ENCODE results near the gene ABI3BP. TPM values are rescaled to one million over a fixed set of nuclear protein-coding genes. Genes with fewer than 3 reads are reported as not detected.
A peak's percentile ranks its signal among the peaks of the same experiment; 100 is the strongest.

ABI3BP gene
- total and polyA plus RNA-seq, 2 experiments from 2014 or later: 6.8 to 30.3 TPM

- Histone ChIP-seq H3K4me3 (no peak overlapping the region), H2AFZ (no peak overlapping the region), H3K9me2 (ENCODE audit: insufficient read depth) (no peaks in the 10 kb centered on the region), H3K9me3 (ENCODE audit: low read depth) (no peaks in the 10 kb centered on the region), H3K36me3 (ENCODE audit: low read depth) (no peaks in the 10 kb centered on the region), H3F3A (ENCODE audit: insufficient read depth) (peaks cover 25% of the 10 kb centered on the region), H3K9ac (no peak overlapping the region), H3K79me2 (ENCODE audit: insufficient read depth) (no peaks in the 10 kb centered on the region), H3K4me2 (ENCODE audit: unreplicated experiment) (no peak overlapping the region), H3K27me3 (replicated peaks; ENCODE audit: insufficient read depth) (no peaks in the 10 kb centered on the region), H3K4me1 (ENCODE audit: insufficient read depth) (peaks cover 24% of the 10 kb centered on the region), H4K20me1 (ENCODE audit: insufficient read depth) (no peaks in the 10 kb centered on the region), H3K27ac (no peak overlapping the region)
- WGBS, 2 experiments (ENCODE audit: low coverage in 1 of 2, low lambda C conversion rate in 2 of 2, missing lambda C conversion rate in 2 of 2): 95 to 99% methylated on average over 4 of the region's 4 CpGs
- in situ Hi-C loops (cut with MboI): no loop called here
- no peak for DNase-seq
- no peak for TF ChIP-seq EZH2phosphoT487 (IDR thresholded peaks at IDR 0.05; ENCODE audit: insufficient read depth, low read depth)
- TF ChIP-seq EZH2 (IDR thresholded peaks at IDR 0.05; ENCODE audit: insufficient read depth, poor library complexity, severe bottlenecking): no peak
Observed at GRCh38 chr3:100973594-100973993, 19.6 kb downstream of the ABI3BP start.

- DNase-seq: peak; percentile 60
- H3K9ac ChIP-seq: no peak overlapping the region
- no peak overlapping the region for H3K4me3 ChIP-seq
- TF ChIP-seq EZH2 (IDR thresholded peaks at IDR 0.05; ENCODE audit: insufficient read depth, poor library complexity, severe bottlenecking): no peak
- TF ChIP-seq EZH2phosphoT487 (IDR thresholded peaks at IDR 0.05; ENCODE audit: insufficient read depth, low read depth): no peak
- peaks cover 18% of the 10 kb centered on the region for H3F3A ChIP-seq (ENCODE audit: insufficient read depth)
- H3K79me2 ChIP-seq (ENCODE audit: insufficient read depth): no peaks in the 10 kb centered on the region
- H3K27me3 ChIP-seq (replicated peaks; ENCODE audit: insufficient read depth): no peaks in the 10 kb centered on the region
- in situ Hi-C loops (cut with MboI): no loop called here
- 0 out of 2 replicates have a peak overlapping the region, but pooled peaks have one; percentile 2 for H3K27ac ChIP-seq
- no peak overlapping the region for H3K4me2 ChIP-seq (ENCODE audit: unreplicated experiment)
- peaks cover 17% of the 10 kb centered on the region for H3K4me1 ChIP-seq (ENCODE audit: insufficient read depth)
- no peak overlapping the region for H2AFZ ChIP-seq
- H4K20me1 ChIP-seq (ENCODE audit: insufficient read depth): no peaks in the 10 kb centered on the region
- no peaks in the 10 kb centered on the region for H3K9me3 ChIP-seq (ENCODE audit: low read depth)
- WGBS, 2 experiments (ENCODE audit: low coverage in 1 of 2, low lambda C conversion rate in 2 of 2, missing lambda C conversion rate in 2 of 2): 0 to 5% methylated on average over 1 of the region's 1 CpG
- no peaks in the 10 kb centered on the region for H3K9me2 ChIP-seq (ENCODE audit: insufficient read depth)
- no peaks in the 10 kb centered on the region for H3K36me3 ChIP-seq (ENCODE audit: low read depth)
Observed at GRCh38 chr3:100972867-100973266, 20.4 kb downstream of the ABI3BP start.

- no peak for DNase-seq
- Histone ChIP-seq H3K4me1 (ENCODE audit: insufficient read depth) (peaks cover 14% of the 10 kb centered on the region), H3K9me3 (ENCODE audit: low read depth) (no peaks in the 10 kb centered on the region), H3K4me3 (no peak overlapping the region), H3K36me3 (ENCODE audit: low read depth) (no peaks in the 10 kb centered on the region), H3K27ac (0 out of 2 replicates have a peak overlapping the region, but pooled peaks have one; percentile 2), H3F3A (ENCODE audit: insufficient read depth) (peaks cover 18% of the 10 kb centered on the region), H3K9ac (no peak overlapping the region), H3K79me2 (ENCODE audit: insufficient read depth) (no peaks in the 10 kb centered on the region), H3K4me2 (ENCODE audit: unreplicated experiment) (no peak overlapping the region), H4K20me1 (ENCODE audit: insufficient read depth) (no peaks in the 10 kb centered on the region), H3K27me3 (replicated peaks; ENCODE audit: insufficient read depth) (no peaks in the 10 kb centered on the region), H2AFZ (no peak overlapping the region), H3K9me2 (ENCODE audit: insufficient read depth) (no peaks in the 10 kb centered on the region)
- TF ChIP-seq EZH2 (IDR thresholded peaks at IDR 0.05; ENCODE audit: insufficient read depth, poor library complexity, severe bottlenecking) (no peak), EZH2phosphoT487 (IDR thresholded peaks at IDR 0.05; ENCODE audit: insufficient read depth, low read depth) (no peak)
- in situ Hi-C loops (cut with MboI): no loop called here
- WGBS, 2 experiments (ENCODE audit: low coverage in 1 of 2, low lambda C conversion rate in 2 of 2, missing lambda C conversion rate in 2 of 2): 62 to 63% methylated on average over 2 of the region's 2 CpGs
Observed at GRCh38 chr3:100972301-100972844, 20.8 kb downstream of the ABI3BP start.

GRCh38 chr3:100971798-100972197 is 21.4 kb downstream of the ABI3BP start:
- no peaks in the 10 kb centered on the region for H3K9me2 ChIP-seq (ENCODE audit: insufficient read depth)
- H4K20me1 ChIP-seq (ENCODE audit: insufficient read depth): no peaks in the 10 kb centered on the region
- in situ Hi-C loops (cut with MboI): no loop called here
- H3K79me2 ChIP-seq (ENCODE audit: insufficient read depth): no peaks in the 10 kb centered on the region
- peaks cover 18% of the 10 kb centered on the region for H3F3A ChIP-seq (ENCODE audit: insufficient read depth)
- H2AFZ ChIP-seq: no peak overlapping the region
- no peak overlapping the region for H3K27ac ChIP-seq
- 63 to 65% methylated on average over 2 of the region's 2 CpGs for WGBS, 2 experiments (ENCODE audit: low coverage in 1 of 2, low lambda C conversion rate in 2 of 2, missing lambda C conversion rate in 2 of 2)
- H3K36me3 ChIP-seq (ENCODE audit: low read depth): no peaks in the 10 kb centered on the region
- H3K4me3 ChIP-seq: no peak overlapping the region
- no peaks in the 10 kb centered on the region for H3K9me3 ChIP-seq (ENCODE audit: low read depth)
- no peaks in the 10 kb centered on the region for H3K27me3 ChIP-seq (replicated peaks; ENCODE audit: insufficient read depth)
- no peak overlapping the region for H3K4me2 ChIP-seq (ENCODE audit: unreplicated experiment)
- no peak overlapping the region for H3K9ac ChIP-seq
- no peak for DNase-seq
- no peak for TF ChIP-seq EZH2 (IDR thresholded peaks at IDR 0.05; ENCODE audit: insufficient read depth, poor library complexity, severe bottlenecking)
- no peak for TF ChIP-seq EZH2phosphoT487 (IDR thresholded peaks at IDR 0.05; ENCODE audit: insufficient read depth, low read depth)
- H3K4me1 ChIP-seq (ENCODE audit: insufficient read depth): peaks cover 15% of the 10 kb centered on the region

Measured in GM23248 (cell line).